Neuronal stem cell (in vitro differentiated cells): ENCODE data around the gene CASK.
A peak's percentile ranks its signal among the peaks of the same experiment; 100 is the strongest.

Source experiments
- DNase-seq: peaks from one replicate; pipeline ENCODE4 v3.0.0-alpha.2; 2013; ENCODE audit warnings: low spot score
- H2AFZ ChIP-seq: one replicate; pipeline ENCODE4 v1.6.1; 2013; ENCODE audit warnings: mild to moderate bottlenecking, low read length, inconsistent platforms
- H2AK5ac ChIP-seq: 2 replicates; pipeline ENCODE4 v1.6.1; 2013; ENCODE audit warnings: low read depth, mild to moderate bottlenecking, inconsistent platforms, low read length, moderate library complexity, mixed read lengths
- H2BK120ac ChIP-seq: 2 replicates; pipeline ENCODE4 v1.6.1; 2013; ENCODE audit warnings: low read depth, mild to moderate bottlenecking, inconsistent platforms, low read length, moderate library complexity, mixed read lengths
- H2BK12ac ChIP-seq: one replicate; pipeline ENCODE4 v1.6.1; 2013; ENCODE audit warnings: low read length, inconsistent platforms
- H2BK15ac ChIP-seq: 2 replicates; pipeline ENCODE4 v1.6.1; 2013; ENCODE audit warnings: mild to moderate bottlenecking, low read length, inconsistent platforms, mixed read lengths
- H2BK5ac ChIP-seq: one replicate; pipeline ENCODE4 v1.6.1; 2013; ENCODE audit warnings: inconsistent platforms, mild to moderate bottlenecking, low read length, moderate library complexity
- H3K14ac ChIP-seq: one replicate; pipeline ENCODE4 v1.6.1; 2013; ENCODE audit warnings: low read length, inconsistent platforms
- H3K18ac ChIP-seq: 2 replicates; pipeline ENCODE4 v1.6.1; 2013; ENCODE audit warnings: low read length, inconsistent platforms
- H3K23ac ChIP-seq: 2 replicates; pipeline ENCODE4 v1.6.1; 2013; ENCODE audit warnings: low read depth, mild to moderate bottlenecking, mixed read lengths, low read length, inconsistent platforms; ENCODE audit not compliant: poor library complexity
- H3K27ac ChIP-seq: replicated peaks from 3 replicates; pipeline ENCODE4 v1.5.1; 2013; ENCODE audit warnings: low read length, inconsistent platforms
- H3K27me3 ChIP-seq, 3 experiments: 2 replicates each; pipeline ENCODE4 v1.6.1; 2013; ENCODE audit warnings: low read length in 3 of 3, mild to moderate bottlenecking in 2 of 3, inconsistent platforms in 1 of 3, low read depth in 1 of 3, mixed read lengths in 1 of 3, moderate library complexity in 1 of 3; ENCODE audit not compliant: control insufficient read depth in 3 of 3, insufficient read depth in 3 of 3
- H3K36me3 ChIP-seq, 2 donors: replicated peaks in 1 of 2; 2 replicates each; pipeline ENCODE4 v1.6.1; 2013; ENCODE audit warnings: low read length in 2 of 2; ENCODE audit not compliant: control insufficient read depth in 2 of 2, insufficient read depth in 2 of 2
- H3K4ac ChIP-seq: 2 replicates; pipeline ENCODE4 v1.6.1; 2013; ENCODE audit warnings: inconsistent platforms, mild to moderate bottlenecking, low read length, moderate library complexity
- H3K4me1 ChIP-seq, 2 donors: 1 replicate in 1 of 2; 2 replicates in 1 of 2; pipeline ENCODE4 v1.6.1; 2013; ENCODE audit warnings: low read length in 2 of 2, low read depth in 1 of 2; ENCODE audit not compliant: control insufficient read depth in 2 of 2, insufficient read depth in 1 of 2
- H3K4me2 ChIP-seq: one replicate; pipeline ENCODE4 v1.6.1; 2013; ENCODE audit warnings: mild to moderate bottlenecking, low read length, inconsistent platforms; ENCODE audit not compliant: insufficient read depth, poor library complexity, severe bottlenecking
- H3K4me3 ChIP-seq, 2 donors: 2 replicates each; pipeline ENCODE4 v1.5.1; 2013; ENCODE audit warnings: low read length in 2 of 2, mild to moderate bottlenecking in 2 of 2, inconsistent platforms in 1 of 2, moderate library complexity in 1 of 2
- H3K79me1 ChIP-seq: one replicate; pipeline ENCODE4 v1.6.1; 2013; ENCODE audit warnings: low read depth, mild to moderate bottlenecking, inconsistent platforms, low read length, moderate library complexity
- H3K9ac ChIP-seq: one replicate; pipeline ENCODE4 v1.6.1; 2013; ENCODE audit warnings: mild to moderate bottlenecking, low read depth, low read length, inconsistent platforms; ENCODE audit not compliant: poor library complexity
- H3K9me3 ChIP-seq, 2 donors: replicated peaks in 1 of 2; 2 replicates each; pipeline versions ENCODE3 to v1.6.1; 2013; ENCODE audit warnings: low read length in 2 of 2, mild to moderate bottlenecking in 2 of 2, inconsistent platforms in 1 of 2, low read depth in 1 of 2, mixed read lengths in 1 of 2, moderate library complexity in 1 of 2; ENCODE audit not compliant: control insufficient read depth in 2 of 2, insufficient read depth in 1 of 2
- H4K8ac ChIP-seq: one replicate; pipeline ENCODE4 v1.6.1; 2013; ENCODE audit warnings: low read depth, mild to moderate bottlenecking, inconsistent platforms, low read length, moderate library complexity
- H4K91ac ChIP-seq: one replicate; pipeline ENCODE4 v1.6.1; 2013; ENCODE audit warnings: low read length, low read depth, mild to moderate bottlenecking, inconsistent platforms; ENCODE audit not compliant: poor library complexity
- WGBS, 2 donors: extraction: QIAGEN DNeasy Blood & Tissue Kit; methylation state at CpG; one replicate each; pipeline ENCODE4 v1.1.7; 2013; ENCODE audit warnings: missing lambda C conversion rate in 2 of 2, mixed read lengths in 1 of 2; ENCODE audit not compliant: insufficient read length in 2 of 2, insufficient replicate concordance in 1 of 2; ENCODE audit errors: extremely low coverage in 2 of 2; 5-methylcytosine and 5-hydroxymethylcytosine counted together

CASK gene

DNA sequence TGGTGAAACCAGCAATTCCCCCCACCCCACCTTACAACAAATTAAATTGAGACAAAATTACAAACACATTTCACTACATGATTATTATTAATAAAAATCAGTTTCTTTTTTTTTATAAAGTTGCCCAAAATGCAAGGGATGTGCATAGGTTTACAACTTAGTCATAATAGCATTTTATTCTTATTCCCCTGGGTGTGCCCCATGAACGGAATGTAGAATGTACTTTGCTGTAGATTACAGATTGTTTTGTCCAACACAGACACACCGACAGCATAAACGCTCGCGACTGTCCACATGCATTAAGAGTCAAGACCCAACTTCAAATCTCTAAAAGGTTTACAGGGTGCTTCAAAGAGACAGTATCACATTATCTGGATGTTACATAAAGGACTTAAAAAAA lies 403.9 kb downstream of the CASK start:
- H3K9me3 ChIP-seq, result no peaks in the 10 kb centered on the region
- H3K4me3 ChIP-seq, result no peak overlapping the region
- no peak overlapping the region for H3K18ac ChIP-seq
- no peak overlapping the region for H2AK5ac ChIP-seq
- WGBS, 2 donors, result no CpG with 5 or more reads among the region's 5 CpGs
- H3K4ac ChIP-seq, result no peak overlapping the region
- no peak overlapping the region for H2BK15ac ChIP-seq
- H3K79me1 ChIP-seq, result no peaks in the 10 kb centered on the region
- H3K4me1 ChIP-seq, result peaks cover 11 to 27% of the 10 kb centered on the region in 2 donors
- no peak overlapping the region for H4K8ac ChIP-seq
- no peak for DNase-seq
- H3K23ac ChIP-seq, result no peak overlapping the region
- no peak overlapping the region for H3K4me2 ChIP-seq
- no peak overlapping the region for H2AFZ ChIP-seq
- no peak overlapping the region for H2BK5ac ChIP-seq
- H3K27ac ChIP-seq, result no peak overlapping the region
- H3K36me3 ChIP-seq, result peaks cover 0 to 8% of the 10 kb centered on the region in 2 donors
- no peak overlapping the region for H3K14ac ChIP-seq
- H3K27me3 ChIP-seq, result no peaks in the 10 kb centered on the region
- H4K91ac ChIP-seq, result no peak overlapping the region
- H2BK12ac ChIP-seq, result no peak overlapping the region
- H2BK120ac ChIP-seq, result no peak overlapping the region
- no peak overlapping the region for H3K9ac ChIP-seq

DNA sequence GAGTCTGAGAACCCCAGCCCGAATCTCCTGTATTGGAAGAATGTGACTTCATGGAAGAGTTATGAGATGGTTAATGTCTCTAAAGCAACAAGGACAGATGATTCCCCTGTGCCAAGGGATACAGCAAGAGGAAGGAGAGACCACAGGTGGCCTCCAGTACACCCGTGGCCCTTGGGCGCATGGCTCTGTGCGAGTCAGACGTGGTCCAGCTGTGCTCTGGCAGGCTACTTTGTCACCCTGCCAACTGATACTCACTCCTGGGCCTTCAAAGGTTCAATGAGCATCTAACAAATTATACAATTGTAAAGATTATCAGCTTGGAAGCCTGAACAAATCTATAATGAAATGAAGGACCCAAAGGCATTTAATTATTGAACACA lies 404.5 kb downstream of the CASK start:
- no peak overlapping the region for H3K4ac ChIP-seq
- no peak overlapping the region for H3K27ac ChIP-seq
- H2AK5ac ChIP-seq, result no peak overlapping the region
- no peak overlapping the region for H3K9ac ChIP-seq
- no peak overlapping the region for H3K14ac ChIP-seq
- H3K79me1 ChIP-seq, result no peaks in the 10 kb centered on the region
- H2AFZ ChIP-seq, result no peak overlapping the region
- no peaks in the 10 kb centered on the region for H3K27me3 ChIP-seq
- H2BK12ac ChIP-seq, result no peak overlapping the region
- no peak overlapping the region for H2BK120ac ChIP-seq
- peaks cover 11 to 27% of the 10 kb centered on the region in 2 donors for H3K4me1 ChIP-seq
- H3K4me2 ChIP-seq, result no peak overlapping the region
- no peak for DNase-seq
- no peak overlapping the region for H2BK5ac ChIP-seq
- H3K18ac ChIP-seq, result no peak overlapping the region
- H3K23ac ChIP-seq, result no peak overlapping the region
- H4K91ac ChIP-seq, result no peak overlapping the region
- H3K36me3 ChIP-seq, result peaks cover 0 to 8% of the 10 kb centered on the region in 2 donors
- no peaks in the 10 kb centered on the region for H3K9me3 ChIP-seq
- WGBS, 2 donors, result no CpG with 5 or more reads among the region's 5 CpGs
- H3K4me3 ChIP-seq, result no peak overlapping the region
- H4K8ac ChIP-seq, result no peak overlapping the region
- H2BK15ac ChIP-seq, result no peak overlapping the region

DNA sequence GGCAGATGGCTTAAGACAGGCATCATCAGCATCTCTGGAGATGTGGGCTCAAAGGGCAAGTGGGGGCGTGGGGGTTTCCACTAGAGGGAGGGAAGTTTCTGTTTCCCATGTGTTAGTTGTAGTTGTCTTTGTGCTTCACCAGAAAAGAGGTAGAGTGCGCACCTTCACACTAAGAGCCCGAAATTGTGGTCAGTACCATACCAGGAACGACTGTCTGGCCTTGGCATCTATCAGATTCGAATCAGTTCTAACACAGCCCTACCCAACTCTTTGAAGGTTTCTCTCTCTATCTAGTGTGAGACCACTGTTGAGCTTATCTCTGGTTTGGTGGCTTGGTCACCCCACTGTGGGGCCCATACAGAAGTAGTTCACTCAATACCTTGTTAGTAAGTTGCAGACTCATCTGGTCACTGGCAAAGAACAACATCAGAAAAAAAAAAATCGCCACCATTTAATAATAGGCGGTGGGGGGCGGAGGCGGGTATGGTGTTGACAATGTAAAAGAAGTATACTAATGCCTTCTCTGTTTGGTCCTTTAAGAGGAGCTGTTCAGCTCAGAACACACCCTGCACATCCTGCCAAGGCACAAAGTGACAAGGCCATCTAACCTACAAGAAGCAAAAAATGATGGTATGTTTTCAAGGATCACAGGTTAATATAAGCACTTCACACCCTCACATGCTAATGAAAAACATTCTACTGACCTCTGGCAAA lies 405.1 kb downstream of the CASK start:
- Histone ChIP-seq H4K91ac (no peak overlapping the region), H3K14ac (no peak overlapping the region), H2BK15ac (no peak overlapping the region), H3K9me3 (no peaks in the 10 kb centered on the region), H3K4ac (no peak overlapping the region), H2AK5ac (no peak overlapping the region), H3K4me1 (peaks cover 11 to 23% of the 10 kb centered on the region in 2 donors), H2BK120ac (no peak overlapping the region), H4K8ac (no peak overlapping the region), H3K4me2 (no peak overlapping the region), H3K27me3 (no peaks in the 10 kb centered on the region), H3K36me3 (peaks cover 0 to 3% of the 10 kb centered on the region in 2 donors), H2BK12ac (no peak overlapping the region), H3K18ac (no peak overlapping the region), H3K23ac (no peak overlapping the region), H2BK5ac (no peak overlapping the region), H3K4me3 (no peak overlapping the region), H3K9ac (no peak overlapping the region), H2AFZ (no peak overlapping the region), H3K79me1 (no peaks in the 10 kb centered on the region), H3K27ac (no peak overlapping the region)
- WGBS, 2 donors, result no CpG with 5 or more reads among the region's 9 CpGs
- no peak for DNase-seq

DNA sequence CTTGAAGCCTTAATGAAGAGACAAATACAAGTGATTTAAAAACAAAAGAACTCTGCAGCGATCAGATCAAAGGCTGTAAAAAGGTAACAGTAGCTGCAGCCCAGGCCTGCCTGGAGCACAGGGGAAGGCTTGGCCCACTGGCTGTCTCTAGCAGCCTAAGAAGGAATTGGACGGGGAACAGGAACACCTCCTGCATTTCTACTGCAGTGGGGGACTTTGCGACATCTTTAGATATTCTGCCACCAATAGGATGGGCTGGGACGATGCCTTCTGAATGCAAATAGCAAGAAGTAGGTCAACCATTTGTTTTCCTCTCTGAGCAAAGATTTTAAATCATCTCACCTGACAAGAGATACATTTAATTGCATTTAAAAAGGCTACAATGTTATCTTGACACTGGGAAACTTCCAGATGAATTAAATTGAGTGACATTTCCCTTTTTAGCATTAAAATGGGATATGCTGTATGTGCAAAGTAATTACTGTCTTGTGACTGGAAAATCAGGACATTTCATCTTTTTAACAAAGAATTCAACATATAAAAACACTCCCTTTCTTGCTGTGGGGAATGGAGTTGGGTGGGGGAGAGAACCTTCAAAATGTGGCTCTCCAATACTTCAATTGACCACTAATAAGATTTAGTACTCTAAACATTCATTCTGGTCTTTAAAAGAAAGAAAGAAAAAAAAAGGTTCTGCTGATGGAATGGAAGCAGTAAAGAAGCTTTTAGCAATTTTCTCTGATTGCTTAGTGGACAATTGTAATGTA lies 406.2 kb downstream of the CASK start:
- peaks cover 11 to 21% of the 10 kb centered on the region in 2 donors for H3K4me1 ChIP-seq
- H2BK5ac ChIP-seq, result no peak overlapping the region
- no peak overlapping the region for H4K8ac ChIP-seq
- H3K18ac ChIP-seq, result no peak overlapping the region
- H2AFZ ChIP-seq, result peak overlapping the region; percentile 31
- H2BK15ac ChIP-seq, result no peak overlapping the region
- H2BK12ac ChIP-seq, result no peak overlapping the region
- no CpG with 5 or more reads among the region's 4 CpGs for WGBS, 2 donors
- no peak overlapping the region for H3K4ac ChIP-seq
- H4K91ac ChIP-seq, result no peak overlapping the region
- H3K23ac ChIP-seq, result no peak overlapping the region
- DNase-seq, result no peak
- no peak overlapping the region for H2BK120ac ChIP-seq
- H2AK5ac ChIP-seq, result no peak overlapping the region
- H3K9ac ChIP-seq, result no peak overlapping the region
- H3K79me1 ChIP-seq, result no peaks in the 10 kb centered on the region
- no peaks in the 10 kb centered on the region for H3K36me3 ChIP-seq
- H3K4me3 ChIP-seq, result no peak overlapping the region
- H3K4me2 ChIP-seq, result no peak overlapping the region
- no peaks in the 10 kb centered on the region for H3K27me3 ChIP-seq
- H3K14ac ChIP-seq, result no peak overlapping the region
- peak overlapping the region; percentile 67 for H3K27ac ChIP-seq
- H3K9me3 ChIP-seq, result no peaks in the 10 kb centered on the region
